SK-N-SH (cell line): ENCODE measurements around the gene GTPBP4. TPM values are rescaled to one million over a fixed set of nuclear protein-coding genes. Genes with fewer than 3 reads are reported as not detected.

Source experiments
- CTCF ChIA-PET: fragments of 300-600, 350-600 bp; formaldehyde crosslinking; extraction: SDS; loops from one replicate; lab custom pipeline; 2021; lab: Yijun Ruan, JAX
- POLR2A ChIA-PET: fragments of 350-600 bp; sonication (Branson Sonifier 250); formaldehyde crosslinking; extraction: SDS; loops from one replicate; lab custom pipeline; 2020; ENCODE audit warnings: antibody characterized with exemption, inconsistent platforms; lab: Yijun Ruan, JAX
- DNase-seq: peaks from one replicate; pipeline ENCODE4 v3.0.0; 2012
- H2AFZ ChIP-seq: fragments of 200-600 bp; sonication (generic); 2 replicates; pipeline ENCODE4 v1.8.1; 2016; ENCODE audit warnings: antibody characterized with exemption, mild to moderate bottlenecking, low read depth
- H3F3A ChIP-seq: fragments of 200-600 bp; sonication (generic); replicated peaks from 2 replicates; pipeline ENCODE3; 2016; ENCODE audit warnings: antibody characterized with exemption, mild to moderate bottlenecking; ENCODE audit not compliant: insufficient read depth
- H3K27ac ChIP-seq, 2 experiments: fragments of 200-500 bp in 1 of 2; fragments of 200-600 bp in 1 of 2; sonication (Bioruptor generic) in 1 of 2; sonication (generic), shearing (Covaris generic) in 1 of 2; 2 replicates each; pipeline versions ENCODE4 v1.5.1 to v1.6.1; 2014 to 2016; ENCODE audit warnings: low read depth in 2 of 2, inconsistent platforms in 1 of 2, low read length in 1 of 2, mild to moderate bottlenecking in 1 of 2, mixed read lengths in 1 of 2
- H3K27me3 ChIP-seq: fragments of 200-600 bp; sonication (generic), shearing (Covaris generic); 2 replicates; pipeline ENCODE4 v1.6.1; 2016; ENCODE audit warnings: mixed run types; ENCODE audit not compliant: insufficient read depth
- H3K36me3 ChIP-seq, 2 experiments: fragments of 200-500 bp in 1 of 2; fragments of 200-600 bp in 1 of 2; sonication (Bioruptor generic) in 1 of 2; sonication (generic) in 1 of 2; replicated peaks in 1 of 2; 2 replicates each; pipeline versions ENCODE3 to v1.5.1; 2014 to 2016; ENCODE audit warnings: low read length in 1 of 2, mild to moderate bottlenecking in 1 of 2; ENCODE audit not compliant: insufficient read depth in 2 of 2, control insufficient read depth in 1 of 2
- H3K4me1 ChIP-seq, 2 experiments: fragments of 200-500 bp in 1 of 2; fragments of 200-600 bp in 1 of 2; sonication (Bioruptor generic) in 1 of 2; sonication (generic), shearing (Covaris generic) in 1 of 2; 2 replicates each; pipeline versions ENCODE4 v1.5.1 to v1.6.1; 2014 to 2016; ENCODE audit warnings: low read depth in 1 of 2, low read length in 1 of 2, mixed run types in 1 of 2; ENCODE audit not compliant: insufficient read depth in 2 of 2, control insufficient read depth in 1 of 2
- H3K4me2 ChIP-seq: fragments of 200-600 bp; sonication (generic), shearing (Covaris generic); 2 replicates; pipeline ENCODE4 v1.6.1; 2017; ENCODE audit warnings: mixed run types
- H3K4me3 ChIP-seq, 2 experiments: fragments of 200-500 bp in 1 of 2; fragments of 200-600 bp in 1 of 2; sonication (Bioruptor generic) in 1 of 2; sonication (generic), shearing (Covaris generic) in 1 of 2; 2 replicates each; pipeline versions ENCODE4 v1.5.1 to v1.8.1; 2014 to 2016; ENCODE audit warnings: low read depth in 2 of 2, inconsistent platforms in 1 of 2, low read length in 1 of 2, mild to moderate bottlenecking in 1 of 2, mixed read lengths in 1 of 2, moderate library complexity in 1 of 2
- H3K79me2 ChIP-seq: fragments of 200-600 bp; sonication (generic); 2 replicates; pipeline ENCODE4 v1.8.1; 2017; ENCODE audit warnings: mild to moderate bottlenecking; ENCODE audit not compliant: insufficient read depth
- H3K9ac ChIP-seq: fragments of 200-600 bp; sonication (generic); 2 replicates; pipeline ENCODE4 v1.6.1; 2017; ENCODE audit warnings: mixed run types
- H3K9me2 ChIP-seq: fragments of 200-600 bp; sonication (generic); 2 replicates; pipeline ENCODE4 v1.6.1; 2017; ENCODE audit warnings: mixed run types
- H3K9me3 ChIP-seq: fragments of 200-600 bp; sonication (generic); 2 replicates; pipeline ENCODE4 v1.6.1; 2017; ENCODE audit warnings: mixed run types, mild to moderate bottlenecking, moderate library complexity
- H4K20me1 ChIP-seq: fragments of 200-600 bp; sonication (generic); 2 replicates; pipeline ENCODE4 v1.6.1; 2017; ENCODE audit warnings: mild to moderate bottlenecking, mixed run types; ENCODE audit not compliant: insufficient read depth
- EP300 ChIP-seq, 2 experiments: IDR thresholded peaks; 2 replicates each; pipeline versions ENCODE4 v1.4.0 to v1.6.1; 2012; ENCODE audit warnings: borderline replicate concordance in 1 of 2, low read depth in 1 of 2, low read length in 1 of 2
- EZH2phosphoT487 ChIP-seq: fragments of 200-600 bp; sonication (generic); IDR thresholded peaks from 2 replicates; pipeline ENCODE4 v1.6.1; 2017; ENCODE audit warnings: low read depth, mixed run types, mild to moderate bottlenecking, antibody characterized with exemption, moderate library complexity, borderline replicate concordance
- FOXJ3 ChIP-seq: sonication (generic); formaldehyde crosslinking; IDR thresholded peaks from 2 replicates; pipeline ENCODE4 v1.5.1; 2020; ENCODE audit warnings: mild to moderate bottlenecking, missing genetic modification reagents
- GABPA ChIP-seq: IDR thresholded peaks from 2 replicates; pipeline ENCODE4 v1.4.0; 2012; ENCODE audit warnings: low read depth, mild to moderate bottlenecking
- GATA2 ChIP-seq: sonication (generic); formaldehyde crosslinking; IDR thresholded peaks from 2 replicates; pipeline ENCODE4 v1.5.0; 2020; ENCODE audit warnings: mild to moderate bottlenecking, missing genetic modification reagents
- IRF3 ChIP-seq: fragments of 150-350 bp; IDR thresholded peaks from 2 replicates; pipeline ENCODE4 v1.6.1; 2016; ENCODE audit warnings: mild to moderate bottlenecking, low read depth, low read length
- JUND ChIP-seq: IDR thresholded peaks from 2 replicates; pipeline ENCODE4 v1.4.0; 2012
- MEF2A ChIP-seq: IDR thresholded peaks from 2 replicates; pipeline ENCODE4 v1.4.0; 2012; ENCODE audit warnings: low read depth, borderline replicate concordance
- MXI1 ChIP-seq: IDR thresholded peaks from 2 replicates; pipeline ENCODE4 v1.6.1; 2012; ENCODE audit warnings: mild to moderate bottlenecking, low read depth, low read length, improper control_type of control experiment
- NFIC ChIP-seq: IDR thresholded peaks from 2 replicates; pipeline ENCODE4 v1.4.0; 2012; ENCODE audit warnings: borderline replicate concordance
- NRF1 ChIP-seq: IDR thresholded peaks from 2 replicates; pipeline ENCODE4 v1.6.1; 2012; ENCODE audit warnings: low read depth, mild to moderate bottlenecking, low read length
- POLR2AphosphoS5 ChIP-seq: IDR thresholded peaks from 2 replicates; pipeline ENCODE4 v1.6.1; 2012; ENCODE audit warnings: low read depth, low read length
- SIN3A ChIP-seq: IDR thresholded peaks from 2 replicates; pipeline ENCODE4 v1.6.1; 2012; ENCODE audit warnings: low read depth, mild to moderate bottlenecking, low read length, moderate library complexity, borderline replicate concordance
- USF1 ChIP-seq: IDR thresholded peaks from 2 replicates; pipeline ENCODE4 v1.4.0; 2012; ENCODE audit warnings: low read depth, borderline replicate concordance
- WGBS: methylation state at CpG from one replicate; pipeline ENCODE4 v1.1.6; 2017; ENCODE audit warnings: low lambda C conversion rate; 5-methylcytosine and 5-hydroxymethylcytosine counted together
- polyA plus RNA-seq, 3 experiments: library from polyadenylated mRNA; depleted of rRNA; stranded (reverse); fragments of >200 nt; gene quantifications; 2 replicates each; pipeline ENCODE4 v1.2.3, GENCODE V29; 2012
- TF ChIP-seq, protein P1 (sequence below): IDR thresholded peaks from 2 replicates; pipeline ENCODE4 v1.4.0; 2012; ENCODE audit warnings: low read depth, borderline replicate concordance
- TF ChIP-seq, protein P2 (sequence below): IDR thresholded peaks from 2 replicates; pipeline ENCODE4; 2012
- TF ChIP-seq, protein P3 (sequence below): fragments of 150-350 bp; IDR thresholded peaks from 2 replicates; pipeline ENCODE4 v1.6.1; 2017; ENCODE audit warnings: antibody characterized with exemption, low read length, low read depth, borderline replicate concordance

The GTPBP4 gene
- polyA plus RNA-seq, 1 of the 3 experiments (the other 2 are of a cell fraction) = 36.6 TPM

- Histone ChIP-seq H3K9me2 (no peaks in the 10 kb centered on the region), H4K20me1 (peaks cover 31% of the 10 kb centered on the region; the same call in 1 of the 2 replicates), H3K9ac (no peak overlapping the region), H3K4me1 (peaks cover 0 to 15% of the 10 kb centered on the region in 2 experiments; a peak in 1 of 4 replicates), H3K4me3 (no peak overlapping the region), H3F3A (peaks cover 3% of the 10 kb centered on the region), H3K27ac (no peak overlapping the region), H3K9me3 (no peaks in the 10 kb centered on the region), H3K27me3 (no peaks in the 10 kb centered on the region), H2AFZ (no peak overlapping the region), H3K36me3 (peaks cover 81 to 91% of the 10 kb centered on the region in 2 experiments), H3K4me2 (no peak overlapping the region), H3K79me2 (peaks cover 49% of the 10 kb centered on the region)
- CTCF ChIA-PET = interaction anchor here (0.6 kb wide), 1 partner anchor 726 kb away, joined by 3 read pairs; no protein-coding TSS in a partner anchor
- 94% methylated on average over 8 of the region's 9 CpGs for WGBS
- no peak for DNase-seq
- TF ChIP-seq MEF2A (no peak), SIN3A (no peak), EZH2phosphoT487 (no peak), GATA2 (CRISPR knock-in tag) (no peak), JUND (no peak), FOXJ3 (no peak), IRF3 (no peak), USF1 (no peak), EP300 (IDR thresholded peaks at IDR 0.05; ENCODE audit: borderline replicate concordance in 1 of 2, low read depth in 1 of 2, low read length in 1 of 2) (no peak)
- TF ChIP-seq, protein P1, sequence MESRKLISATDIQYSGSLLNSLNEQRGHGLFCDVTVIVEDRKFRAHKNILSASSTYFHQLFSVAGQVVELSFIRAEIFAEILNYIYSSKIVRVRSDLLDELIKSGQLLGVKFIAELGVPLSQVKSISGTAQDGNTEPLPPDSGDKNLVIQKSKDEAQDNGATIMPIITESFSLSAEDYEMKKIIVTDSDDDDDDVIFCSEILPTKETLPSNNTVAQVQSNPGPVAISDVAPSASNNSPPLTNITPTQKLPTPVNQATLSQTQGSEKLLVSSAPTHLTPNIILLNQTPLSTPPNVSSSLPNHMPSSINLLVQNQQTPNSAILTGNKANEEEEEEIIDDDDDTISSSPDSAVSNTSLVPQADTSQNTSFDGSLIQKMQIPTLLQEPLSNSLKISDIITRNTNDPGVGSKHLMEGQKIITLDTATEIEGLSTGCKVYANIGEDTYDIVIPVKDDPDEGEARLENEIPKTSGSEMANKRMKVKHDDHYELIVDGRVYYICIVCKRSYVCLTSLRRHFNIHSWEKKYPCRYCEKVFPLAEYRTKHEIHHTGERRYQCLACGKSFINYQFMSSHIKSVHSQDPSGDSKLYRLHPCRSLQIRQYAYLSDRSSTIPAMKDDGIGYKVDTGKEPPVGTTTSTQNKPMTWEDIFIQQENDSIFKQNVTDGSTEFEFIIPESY = no peak
- TF ChIP-seq, protein P2, sequence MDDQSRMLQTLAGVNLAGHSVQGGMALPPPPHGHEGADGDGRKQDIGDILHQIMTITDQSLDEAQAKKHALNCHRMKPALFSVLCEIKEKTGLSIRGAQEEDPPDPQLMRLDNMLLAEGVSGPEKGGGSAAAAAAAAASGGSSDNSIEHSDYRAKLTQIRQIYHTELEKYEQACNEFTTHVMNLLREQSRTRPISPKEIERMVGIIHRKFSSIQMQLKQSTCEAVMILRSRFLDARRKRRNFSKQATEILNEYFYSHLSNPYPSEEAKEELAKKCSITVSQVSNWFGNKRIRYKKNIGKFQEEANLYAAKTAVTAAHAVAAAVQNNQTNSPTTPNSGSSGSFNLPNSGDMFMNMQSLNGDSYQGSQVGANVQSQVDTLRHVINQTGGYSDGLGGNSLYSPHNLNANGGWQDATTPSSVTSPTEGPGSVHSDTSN = no peak
- POLR2A ChIA-PET = no interaction called here
Measured at GRCh38 chr10:1006573-1006972, 18.3 kb downstream of the GTPBP4 start.

- 91% methylated on average over 10 of the region's 10 CpGs for WGBS
- TF ChIP-seq POLR2AphosphoS5 = no peak
- TF ChIP-seq NFIC = no peak
- TF ChIP-seq EZH2phosphoT487 = no peak
- TF ChIP-seq, protein P3, sequence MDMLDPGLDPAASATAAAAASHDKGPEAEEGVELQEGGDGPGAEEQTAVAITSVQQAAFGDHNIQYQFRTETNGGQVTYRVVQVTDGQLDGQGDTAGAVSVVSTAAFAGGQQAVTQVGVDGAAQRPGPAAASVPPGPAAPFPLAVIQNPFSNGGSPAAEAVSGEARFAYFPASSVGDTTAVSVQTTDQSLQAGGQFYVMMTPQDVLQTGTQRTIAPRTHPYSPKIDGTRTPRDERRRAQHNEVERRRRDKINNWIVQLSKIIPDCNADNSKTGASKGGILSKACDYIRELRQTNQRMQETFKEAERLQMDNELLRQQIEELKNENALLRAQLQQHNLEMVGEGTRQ = no peak
- no peak for TF ChIP-seq MXI1
- TF ChIP-seq NRF1 = no peak
- TF ChIP-seq, protein P1 = no peak
- no peak for TF ChIP-seq GABPA
- Histone ChIP-seq H2AFZ (no peak overlapping the region), H3K4me3 (no peak overlapping the region), H3K27me3 (no peaks in the 10 kb centered on the region), H4K20me1 (peaks cover 23% of the 10 kb centered on the region; the same call in 1 of the 2 replicates), H3F3A (peaks cover 3% of the 10 kb centered on the region), H3K9ac (no peak overlapping the region), H3K4me2 (no peak overlapping the region), H3K79me2 (peaks cover 39% of the 10 kb centered on the region), H3K36me3 (peaks cover 78 to 91% of the 10 kb centered on the region in 2 experiments), H3K9me3 (no peaks in the 10 kb centered on the region), H3K9me2 (no peaks in the 10 kb centered on the region), H3K27ac (no peak overlapping the region), H3K4me1 (peaks cover 0 to 15% of the 10 kb centered on the region in 2 experiments; a peak in 1 of 4 replicates)
- DNase-seq = no peak
- CTCF ChIA-PET = interaction anchor here (0.6 kb wide), 1 partner anchor 273 kb away, joined by 5 read pairs; no protein-coding TSS in a partner anchor
- POLR2A ChIA-PET = no interaction called here
Measured at GRCh38 chr10:1007583-1007982, 19.3 kb downstream of the GTPBP4 start.
